Activated naive CD8-positive, alpha-beta T cell treated with anti-CD3 and anti-CD28 coated beads, Interleukin-2, amount 50 U/mL, for 16 hours (primary cell): ENCODE results near the gene PKN3.

Source experiments
- DNase-seq: peaks from one replicate; pipeline ENCODE4 v3.0.0-alpha.2; 2020; ENCODE audit warnings: low read depth, low spot score

PKN3 gene

GRCh38 chr9:128716581-128717254 is 14.4 kb downstream of the PKN3 start:
- no peak for DNase-seq

GRCh38 chr9:128718047-128718446 is 15.7 kb downstream of the PKN3 start:
- no peak for DNase-seq

GRCh38 chr9:128718475-128718874 is 16.2 kb downstream of the PKN3 start:
- DNase-seq, result no peak

GRCh38 chr9:128719919-128720605 is 17.8 kb downstream of the PKN3 start:
- no peak for DNase-seq

- no peak for DNase-seq
Measured at GRCh38 chr9:128720841-128721486, 18.7 kb downstream of the PKN3 start.

GRCh38 chr9:128721487-128722010 is 19.2 kb downstream of the PKN3 start:
- no peak for DNase-seq

GRCh38 chr9:128722380-128723351 is 20.4 kb downstream of the PKN3 start:
- DNase-seq, result no peak

GRCh38 chr9:128723352-128723865 is 21.1 kb downstream of the PKN3 start:
- DNase-seq, result no peak

- DNase-seq, result peak; percentile 99
Measured at GRCh38 chr9:128723866-128724743, 21.8 kb downstream of the PKN3 start, which contains the start of gene ZDHHC12. Gene ZDHHC12 (minus strand): TSS chr9:128724127. CDS start chr9:128724093, 34 bp downstream.

- no peak for DNase-seq
Measured at GRCh38 chr9:128724744-128725211, 22.5 kb downstream of the PKN3 start.

- no peak for DNase-seq
Measured at GRCh38 chr9:128727640-128728248, 25.4 kb downstream of the PKN3 start.

GRCh38 chr9:128728298-128728697 is 26.0 kb downstream of the PKN3 start:
- DNase-seq, result no peak

- DNase-seq, result no peak
Measured at GRCh38 chr9:128729302-128729701, 27.0 kb downstream of the PKN3 start.

- DNase-seq, result no peak
Measured at GRCh38 chr9:128729766-128730517, 27.6 kb downstream of the PKN3 start.

- no peak for DNase-seq
Measured at GRCh38 chr9:128731093-128731492, 28.8 kb downstream of the PKN3 start.

GRCh38 chr9:128731691-128732090 is 29.4 kb downstream of the PKN3 start:
- DNase-seq, result no peak

GRCh38 chr9:128732576-128732975 is 30.3 kb downstream of the PKN3 start:
- no peak for DNase-seq

GRCh38 chr9:128733256-128733655 is 31.0 kb downstream of the PKN3 start:
- no peak for DNase-seq

GRCh38 chr9:128735373-128735772 is 33.1 kb downstream of the PKN3 start:
- no peak for DNase-seq
